GM18909 (cell line): ENCODE data around the gene CENPB.
"Not testable (repeated sequence)": the region's sequence is repeated elsewhere in the genome, so short reads cannot be mapped to it uniquely, and the experiment has no call there.

Experiments
- ATAC-seq: cut with Tn5 transposase; IDR thresholded peaks from one replicate; pipeline ENCODE4 v1.9.1; 2021; ENCODE audit warnings: mild to moderate bottlenecking; ENCODE audit not compliant: unreplicated experiment, poor library complexity

Gene CENPB

GRCh38 chr20:3794701-3795420, 8.3 kb upstream of the CENPB start:
- ATAC-seq: no peak

DNA sequence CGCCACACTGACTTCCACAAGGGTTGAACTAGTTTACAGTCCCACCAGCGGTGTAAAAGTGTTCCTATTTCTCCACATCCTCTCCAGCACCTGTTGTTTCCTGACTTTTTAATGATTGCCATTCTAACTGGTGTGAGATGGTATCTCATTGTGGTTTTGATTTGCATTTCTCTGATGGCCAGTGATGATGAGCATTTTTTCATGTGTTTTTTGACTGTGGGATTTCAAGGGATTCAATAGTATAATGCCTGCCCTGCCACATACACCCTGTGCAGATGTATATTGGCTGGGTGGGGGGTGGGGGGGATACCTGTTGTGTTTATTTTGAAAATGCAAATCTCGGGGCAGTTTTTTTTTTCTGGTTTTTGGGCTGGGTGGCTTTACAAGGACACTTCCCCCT, 7.6 kb upstream of the CENPB start:
- ATAC-seq: not testable (repeated sequence)

GRCh38 chr20:3789201-3789600, 2.7 kb upstream of the CENPB start:
- ATAC-seq: not testable (repeated sequence)

DNA sequence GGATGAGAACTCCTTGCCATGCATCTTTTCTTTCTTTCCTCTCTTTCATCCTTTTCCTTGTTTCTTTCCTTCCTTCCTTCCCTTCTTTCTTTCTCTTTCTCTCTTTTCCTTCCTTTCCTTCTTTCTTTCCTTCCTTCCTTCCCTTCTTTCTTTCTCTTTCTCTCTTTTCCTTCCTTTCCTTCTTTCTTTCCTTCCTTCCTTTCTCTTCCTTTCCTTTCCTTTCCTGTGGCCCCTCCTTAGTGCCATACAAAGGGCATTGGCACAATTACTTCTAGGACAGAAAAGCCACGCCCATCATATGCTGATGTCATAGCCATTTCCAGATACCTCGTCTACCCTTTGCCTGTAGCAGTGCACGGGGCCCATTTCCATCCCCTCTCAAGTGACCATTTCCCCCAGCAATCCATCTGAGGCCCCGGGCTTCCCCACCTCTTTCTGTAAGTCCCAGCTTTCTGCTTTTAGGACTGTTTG, 2.2 kb upstream of the CENPB start:
- no peak for ATAC-seq

DNA sequence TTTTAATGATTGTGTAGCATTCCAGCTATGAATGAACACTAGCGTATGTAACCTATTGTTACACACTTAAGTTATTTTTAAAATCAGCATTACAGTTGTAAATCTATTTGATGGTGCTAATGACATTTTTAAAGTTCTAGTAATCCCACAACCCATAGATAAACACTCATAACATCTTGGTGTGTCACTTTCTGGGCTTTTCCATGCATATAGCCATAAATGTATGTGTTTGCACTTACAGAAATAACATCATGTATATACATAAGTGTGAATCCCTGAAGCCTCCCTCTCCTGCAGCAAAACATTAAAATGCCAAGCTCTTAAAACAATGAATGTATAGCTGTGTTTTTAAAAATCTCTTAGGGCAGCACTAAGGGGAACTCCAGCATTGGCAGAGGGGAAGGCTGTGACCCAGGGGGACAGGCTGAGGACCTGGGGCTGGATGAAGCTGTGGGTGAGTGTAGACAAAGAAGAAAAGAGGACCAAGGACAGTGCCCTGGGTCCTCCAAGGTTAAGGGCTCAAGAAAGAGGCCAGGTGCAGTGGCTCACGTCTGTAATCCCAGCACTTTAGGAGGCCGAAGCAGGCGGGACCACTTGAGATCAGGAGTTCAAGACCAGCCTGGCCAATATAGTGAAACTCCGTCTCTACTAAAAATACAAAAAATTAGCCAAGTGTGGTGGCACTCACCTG, 929 bp upstream of the CENPB start:
- no peak for ATAC-seq

GRCh38 chr20:3786126-3786484, 435 bp downstream of the CENPB start:
- peak; percentile 26 for ATAC-seq

DNA sequence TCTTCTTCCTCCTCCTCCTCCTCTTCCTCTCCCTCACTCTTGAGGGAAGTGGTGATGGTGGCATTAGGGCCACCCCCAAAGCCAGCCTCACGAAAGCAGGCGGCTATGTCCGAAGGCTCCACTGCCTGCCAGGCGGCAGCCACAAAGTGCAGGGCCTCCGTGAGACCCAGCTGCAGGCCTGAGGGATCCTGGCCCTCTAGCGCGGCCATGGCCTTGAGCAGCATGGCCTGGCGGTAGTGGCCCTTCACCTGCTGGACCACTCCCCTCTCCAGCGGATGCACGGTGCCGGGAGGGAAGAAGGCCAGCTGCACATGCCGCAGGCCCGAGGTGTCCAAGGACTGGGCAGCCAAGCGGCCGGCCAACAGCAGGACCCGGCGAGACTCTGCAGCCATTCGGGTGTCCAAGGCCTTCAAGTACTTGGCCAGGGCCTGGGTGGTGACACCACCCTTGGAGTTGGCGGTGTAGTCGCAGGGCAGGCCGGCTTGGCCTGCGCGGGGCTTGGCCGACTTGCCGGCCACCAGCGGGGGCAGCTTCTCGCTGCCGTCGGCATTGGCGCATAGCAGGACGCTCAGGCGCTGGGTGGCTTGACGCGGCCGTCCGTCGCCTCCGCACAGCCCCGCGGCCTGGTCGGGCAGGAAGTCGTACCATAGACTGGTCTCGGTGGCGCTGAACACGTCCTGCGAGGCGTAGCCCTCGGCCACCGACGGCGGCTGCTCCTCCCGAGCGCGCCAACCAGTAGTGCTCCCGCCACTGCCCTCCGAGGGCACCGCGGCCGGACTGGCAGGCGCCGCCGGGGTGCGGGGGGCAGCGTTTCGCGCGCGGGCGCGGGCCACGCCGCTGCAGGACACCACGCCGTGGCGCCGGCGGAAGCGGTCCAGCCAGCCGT, 1.1 kb downstream of the CENPB start:
- no peak for ATAC-seq

DNA sequence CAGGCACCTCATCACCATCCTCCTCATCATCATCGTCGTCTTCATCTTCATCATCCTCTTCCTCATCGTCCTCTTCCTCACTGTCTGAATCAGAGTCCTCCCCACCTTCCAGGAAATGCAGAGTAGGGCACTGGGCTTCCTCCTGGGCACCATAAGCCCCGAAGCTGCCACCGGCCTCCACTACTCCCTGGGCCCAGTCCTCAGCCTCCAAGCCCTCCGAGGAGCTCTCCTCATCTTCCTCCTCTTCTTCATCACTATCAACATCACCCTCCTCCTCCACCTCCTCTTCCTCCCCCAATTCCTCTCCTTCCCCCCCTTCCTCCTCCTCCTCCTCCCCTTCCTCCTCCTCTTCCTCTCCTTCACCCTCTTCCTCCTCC, 1.7 kb downstream of the CENPB start:
- ATAC-seq: no peak

DNA sequence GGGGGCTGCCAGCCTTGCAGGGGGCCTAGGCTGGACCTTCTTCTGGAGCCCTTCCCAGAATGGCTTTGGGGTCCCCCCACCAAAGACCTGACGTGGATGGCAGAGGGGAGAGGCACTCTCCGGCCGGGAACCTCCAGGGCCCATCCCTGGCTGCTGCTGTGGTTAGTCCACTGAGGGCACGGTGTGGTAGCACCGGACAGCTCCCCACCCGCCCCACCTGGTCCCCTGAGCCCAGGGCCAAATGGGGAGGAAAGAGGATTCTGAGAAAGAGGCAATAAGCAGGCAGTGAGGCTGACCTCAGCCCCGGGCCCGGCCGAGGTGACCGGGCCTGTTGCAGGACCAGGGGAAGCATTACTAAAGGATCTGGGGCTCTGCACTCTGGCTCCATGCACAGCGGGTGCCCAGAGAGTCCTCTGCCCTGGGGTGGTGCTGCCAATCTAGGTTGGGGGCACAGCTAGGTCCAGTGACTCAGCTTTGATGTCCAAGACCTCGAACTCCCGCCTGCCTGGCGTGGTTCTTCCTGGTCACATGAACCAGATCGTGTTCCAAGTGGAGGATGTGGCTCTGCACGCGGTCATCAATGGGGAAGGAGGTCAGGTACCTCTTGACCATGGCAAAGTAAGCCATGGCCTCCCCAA, 2.2 kb downstream of the CENPB start:
- no peak for ATAC-seq

DNA sequence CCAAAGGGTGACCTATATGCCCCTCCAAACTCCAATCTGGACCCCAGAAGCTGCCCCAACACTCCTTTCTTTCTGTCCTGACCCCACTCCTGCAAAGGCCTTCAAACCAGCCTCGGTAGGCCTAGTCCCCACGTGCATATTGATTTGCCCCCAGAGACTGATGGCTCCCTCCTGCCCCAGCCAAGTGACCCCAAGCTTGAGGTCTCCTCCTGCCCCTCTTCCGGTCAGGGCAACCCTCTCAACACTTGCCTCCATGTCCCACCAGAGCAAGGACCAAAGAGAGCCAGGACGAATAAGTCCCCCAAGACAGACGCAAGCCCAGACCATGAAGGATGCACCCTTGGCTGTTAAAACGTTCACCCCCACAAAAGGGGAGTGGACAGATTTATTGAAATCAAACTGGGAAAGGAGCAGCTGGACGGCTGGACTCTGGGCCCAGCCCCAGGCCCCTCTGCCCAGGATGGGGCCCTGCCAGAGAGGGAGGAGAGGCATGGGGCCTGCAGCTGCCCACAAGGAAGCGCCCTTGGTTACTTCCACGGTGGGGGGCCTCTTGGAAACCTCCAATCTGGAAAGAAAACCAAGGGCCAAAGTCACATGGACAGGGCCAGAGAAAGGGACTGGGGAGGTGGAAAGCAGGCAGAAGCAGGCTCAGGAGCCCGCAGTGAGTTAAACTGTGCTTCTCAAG, 2.9 kb downstream of the CENPB start:
- no peak for ATAC-seq

DNA sequence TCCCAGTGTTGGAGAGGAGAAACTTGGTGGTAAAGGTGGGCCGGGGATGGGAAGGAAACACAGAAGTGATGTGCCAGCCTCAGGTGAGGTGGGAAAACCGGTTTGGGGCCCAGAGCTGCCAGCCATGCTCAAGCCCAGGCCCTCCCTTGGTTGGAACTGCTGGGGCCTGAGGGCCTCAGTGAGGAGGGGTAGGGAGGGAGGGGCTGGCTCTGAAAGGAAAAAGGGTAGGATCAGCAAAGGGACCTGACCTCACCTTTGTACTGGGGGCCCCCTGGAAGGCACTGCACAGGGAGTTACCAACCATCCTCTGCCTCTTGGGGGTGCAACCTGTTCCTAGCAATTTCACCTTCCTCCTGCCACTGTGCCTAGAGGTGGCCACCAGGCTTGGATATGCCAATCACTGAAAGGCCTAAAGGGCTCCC, 3.5 kb downstream of the CENPB start:
- ATAC-seq: no peak

DNA sequence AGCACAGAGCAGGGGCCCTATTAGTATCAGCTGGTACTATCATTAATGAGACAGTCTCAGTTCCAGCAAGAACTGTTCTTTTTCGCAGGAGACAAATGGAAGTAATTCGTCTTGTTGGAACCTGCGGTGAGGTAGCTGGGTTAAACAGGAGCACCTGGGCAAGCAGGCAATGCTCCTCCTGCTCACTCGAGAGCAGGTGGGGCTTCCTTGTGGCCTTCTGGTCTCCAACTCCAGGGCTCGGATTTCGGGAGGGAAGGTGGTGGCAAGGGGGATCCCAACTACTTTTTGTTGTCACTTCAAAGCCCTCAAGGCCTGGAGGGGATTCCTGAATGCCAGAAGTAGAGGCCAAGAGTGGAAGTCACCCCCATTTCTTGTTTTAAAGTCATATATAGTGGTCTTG, 3.9 kb downstream of the CENPB start:
- ATAC-seq: no peak

- peak; percentile 57 for ATAC-seq
Measured at GRCh38 chr20:3781153-3781910, 5.2 kb downstream of the CENPB start, which contains the start of gene SPEF1. SPEF1 (minus strand) TSS chr20:3781448; CDS start chr20:3781287, 161 bp downstream.

GRCh38 chr20:3778976-3779375, 7.6 kb downstream of the CENPB start:
- ATAC-seq: no peak

DNA sequence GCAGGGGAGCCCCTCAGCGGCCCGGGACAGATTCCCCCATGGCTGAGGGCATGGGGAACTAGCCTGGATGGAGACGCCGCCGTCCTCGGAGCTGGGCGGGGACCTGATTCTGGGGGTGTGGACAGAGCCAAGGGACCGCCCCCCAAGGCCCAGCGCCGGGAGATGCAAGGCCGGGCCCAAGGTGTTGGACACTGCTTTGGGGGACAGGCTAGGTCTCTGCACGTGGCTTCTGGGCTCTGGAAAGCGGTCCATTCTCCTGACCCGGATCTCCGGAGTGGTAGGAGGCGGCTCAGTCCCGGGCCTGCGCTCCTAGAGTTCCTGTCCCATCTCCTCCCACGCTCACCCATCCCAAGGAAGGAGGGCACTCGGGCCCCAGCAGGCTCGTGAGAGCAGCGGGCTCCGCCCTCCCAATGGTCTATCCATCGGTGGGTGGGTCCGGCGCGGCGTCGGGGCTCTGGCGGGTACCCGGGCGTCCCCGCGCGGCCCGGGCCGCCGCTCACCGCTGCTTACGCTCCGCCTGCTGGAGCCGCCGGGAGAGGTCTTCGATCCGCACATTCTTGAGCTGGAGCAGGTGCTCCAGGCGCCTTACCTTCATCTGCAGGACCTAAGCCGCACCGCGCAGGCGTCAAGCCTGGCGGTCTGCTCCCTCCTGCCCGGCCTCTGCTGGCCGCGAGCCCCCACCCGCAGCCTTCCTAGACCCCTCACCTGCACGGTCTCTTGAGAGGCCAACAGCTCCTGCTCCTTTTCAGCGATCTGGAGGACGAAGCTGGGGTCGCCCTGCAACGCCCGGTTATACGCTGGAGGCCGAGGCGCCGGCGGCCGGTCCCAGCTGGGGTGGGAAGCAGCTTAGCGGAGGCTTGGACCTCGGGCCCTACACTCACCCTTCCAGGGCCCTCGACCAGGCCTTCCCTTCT, 8.6 kb downstream of the CENPB start:
- ATAC-seq: no peak

DNA sequence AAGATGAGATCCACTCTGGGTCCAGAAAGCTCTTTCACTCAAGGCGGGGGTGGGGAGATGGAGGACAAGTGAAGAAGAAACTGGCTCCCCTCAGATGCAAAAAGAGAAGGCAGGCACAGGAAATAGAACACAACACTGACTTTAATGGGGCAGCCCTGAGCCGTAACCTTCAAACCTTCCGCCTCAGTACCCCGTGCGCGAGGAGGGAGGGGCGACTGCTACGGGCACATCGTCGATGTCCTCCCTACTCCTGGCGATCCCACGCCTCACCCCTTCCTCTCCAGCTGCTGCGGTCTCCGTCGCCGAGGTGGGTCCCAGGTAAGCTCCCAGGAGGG, 9.2 kb downstream of the CENPB start:
- ATAC-seq: no peak

DNA sequence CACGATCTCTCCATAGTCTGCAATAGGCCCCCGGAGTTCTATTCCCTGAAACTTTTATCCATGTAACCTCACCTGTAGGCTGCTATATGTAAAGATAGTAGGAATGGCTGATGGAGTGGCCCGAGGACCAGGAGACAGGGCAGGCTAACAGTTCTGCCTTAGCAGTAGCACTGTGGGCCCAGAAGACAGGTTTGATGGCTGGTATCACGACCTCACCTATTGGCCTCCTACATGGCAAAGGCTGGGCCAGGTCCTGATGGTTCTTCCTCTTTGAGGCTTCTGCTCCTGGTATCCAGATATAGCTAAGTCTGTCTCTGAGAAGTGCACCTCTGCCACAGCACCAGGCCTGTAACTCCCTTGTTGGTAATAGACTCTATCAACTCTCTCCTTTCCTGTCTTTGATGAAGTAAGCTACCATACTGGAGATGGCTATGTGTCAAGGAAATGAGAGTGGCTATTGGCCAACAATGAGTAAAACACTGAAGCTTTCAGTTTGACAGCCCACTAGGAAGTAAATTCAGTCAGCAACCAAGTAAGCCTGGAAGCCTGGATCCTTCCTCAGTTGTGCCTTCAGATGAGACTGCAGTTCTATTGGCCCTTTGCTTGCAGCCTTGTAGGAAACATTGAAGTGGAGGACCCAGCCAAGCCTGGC, 11.0 kb downstream of the CENPB start:
- ATAC-seq: no peak

DNA sequence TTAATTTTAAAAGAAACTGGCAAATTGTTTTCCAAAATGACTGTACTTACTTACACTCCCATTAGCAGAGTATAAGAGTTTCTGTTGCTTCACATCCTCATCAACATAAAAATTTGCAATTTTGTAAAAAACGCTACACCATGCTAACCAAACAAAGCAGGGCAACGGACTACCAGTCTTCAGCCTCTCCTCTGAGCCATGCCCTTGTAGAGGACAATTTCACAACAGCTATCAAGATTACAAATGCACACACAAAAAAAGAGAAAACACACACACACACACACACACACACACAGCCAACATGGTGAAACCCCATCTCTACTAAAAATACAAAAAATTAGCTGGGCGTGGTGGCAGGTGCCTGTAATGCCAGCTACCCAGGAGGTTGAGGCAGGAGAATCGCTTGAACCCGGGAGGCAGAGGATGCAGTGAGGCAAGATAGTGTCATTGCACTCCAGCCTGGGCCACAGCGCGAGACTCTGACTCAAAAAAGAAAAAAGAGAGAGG, 14.9 kb downstream of the CENPB start:
- ATAC-seq: no peak
